NCI-H1436 treated with DMSO at 0.1 percent for 48 hours (cell line): ENCODE data around the gene USH2A.

ENCODE experiments used
- DNase-seq: peaks from one replicate; lab custom pipeline; 2025; lab: John Stamatoyannopoulos, UW

Gene USH2A

GRCh38 chr1:216422821-216423520 lies at the start of gene USH2A:
Gene USH2A, minus strand, starts transcription at chr1:216423448. Its CDS starts 1,112 bp downstream, at chr1:216422336.
- peak; percentile 30 for DNase-seq

- DNase-seq = no peak
Observed at GRCh38 chr1:216466162-216466801, 43.0 kb upstream of the USH2A start.

GRCh38 chr1:216464489-216464888 lies 41.2 kb upstream of the USH2A start:
- DNase-seq = no peak

GRCh38 chr1:216462066-216462775 lies 39.0 kb upstream of the USH2A start:
- DNase-seq = no peak

GRCh38 chr1:216461466-216461865 lies 38.2 kb upstream of the USH2A start:
- no peak for DNase-seq

GRCh38 chr1:216459651-216460207 lies 36.5 kb upstream of the USH2A start:
- no peak for DNase-seq

- DNase-seq = no peak
Observed at GRCh38 chr1:216458812-216459211, 35.6 kb upstream of the USH2A start.

- DNase-seq = no peak
Observed at GRCh38 chr1:216457356-216457755, 34.1 kb upstream of the USH2A start.

- no peak for DNase-seq
Observed at GRCh38 chr1:216456682-216457081, 33.4 kb upstream of the USH2A start.

- no peak for DNase-seq
Observed at GRCh38 chr1:216453777-216454176, 30.5 kb upstream of the USH2A start.

GRCh38 chr1:216450227-216450626 lies 27.0 kb upstream of the USH2A start:
- DNase-seq = peak; percentile 27

- DNase-seq = peak; percentile 70
Observed at GRCh38 chr1:216448011-216448510, 24.8 kb upstream of the USH2A start.

GRCh38 chr1:216437603-216438002 lies 14.4 kb upstream of the USH2A start:
- DNase-seq = no peak

- no peak for DNase-seq
Observed at GRCh38 chr1:216434232-216434631, 11.0 kb upstream of the USH2A start.

- no peak for DNase-seq
Observed at GRCh38 chr1:216433175-216433574, 9.9 kb upstream of the USH2A start.

GRCh38 chr1:216430744-216431143 lies 7.5 kb upstream of the USH2A start:
- no peak for DNase-seq

- DNase-seq = no peak
Observed at GRCh38 chr1:216425577-216425976, 2.3 kb upstream of the USH2A start.

GRCh38 chr1:216420746-216421145 lies 2.5 kb downstream of the USH2A start:
- DNase-seq = no peak

GRCh38 chr1:216420263-216420662 lies 3.0 kb downstream of the USH2A start:
- DNase-seq = no peak

- no peak for DNase-seq
Observed at GRCh38 chr1:216416488-216416887, 6.8 kb downstream of the USH2A start.

GRCh38 chr1:216410026-216410425 lies 13.2 kb downstream of the USH2A start:
- DNase-seq = no peak

GRCh38 chr1:216390956-216391355 lies 32.3 kb downstream of the USH2A start:
- no peak for DNase-seq

- no peak for DNase-seq
Observed at GRCh38 chr1:216389774-216390173, 33.5 kb downstream of the USH2A start.
